Loucy (cell line): ENCODE data around the gene OR5AU1.

Experiments used
- CTCF ChIP-seq: fragments of 200-600 bp; sonication (generic); conservative IDR thresholded peaks from 2 replicates; pipeline ENCODE4 v1.5.1; 2014; ENCODE audit warnings: mild to moderate bottlenecking, antibody characterized with exemption, low read length
- EZH2phosphoT487 ChIP-seq: fragments of 200-600 bp; IDR thresholded peaks from 2 replicates; pipeline ENCODE4 v1.6.1; 2018; ENCODE audit warnings: antibody characterized with exemption, mild to moderate bottlenecking, moderate library complexity, borderline replicate concordance

GRCh38 chr14:21121122-21121521, 34.7 kb downstream of the OR5AU1 start:
- TF ChIP-seq CTCF (no peak), EZH2phosphoT487 (no peak)
